WTC11 (cell line): ENCODE measurements around the gene TMEM100. TPM values are rescaled to one million over a fixed set of nuclear protein-coding genes. Genes with fewer than 3 reads are reported as not detected.

Experiments used
- ATAC-seq: fragments of 200-7000 bp; cut with Tn5 transposase; 2 replicates; pipeline ENCODE4 v1.10.0; 2021; ENCODE audit warnings: mild to moderate bottlenecking, moderate library complexity
- CTCF ChIA-PET: fragments of 300-600 bp; sonication (Branson Sonifier 250); formaldehyde crosslinking; loops from one replicate; lab custom pipeline; 2021; ENCODE audit warnings: antibody characterized with exemption; lab: Charles Lee
- POLR2A ChIA-PET: fragments of 350-600 bp; sonication (Branson Sonifier 250); formaldehyde crosslinking; loops from one replicate; lab custom pipeline; 2021; ENCODE audit warnings: antibody characterized with exemption; lab: Charles Lee
- DNase-seq: peaks from one replicate; pipeline ENCODE4 v3.0.0; 2021; ENCODE audit warnings: low spot score
- H3K27ac Mint-ChIP-seq: 2 replicates; pipeline ENCODE4 v1.8.0; 2021; ENCODE audit warnings: mixed read lengths
- H3K27me3 Mint-ChIP-seq: 2 replicates; pipeline ENCODE4 v1.8.0; 2021; ENCODE audit warnings: low read depth, mild to moderate bottlenecking, moderate library complexity, mixed read lengths
- H3K36me3 Mint-ChIP-seq: 2 replicates; pipeline ENCODE4 v1.8.0; 2021; ENCODE audit warnings: mixed read lengths
- H3K4me1 Mint-ChIP-seq: 2 replicates; pipeline ENCODE4 v1.8.0; 2022; ENCODE audit warnings: mixed read lengths
- H3K4me3 Mint-ChIP-seq: 2 replicates; pipeline ENCODE4 v1.8.0; 2021; ENCODE audit warnings: mild to moderate bottlenecking, moderate library complexity, mixed read lengths
- H3K9me3 Mint-ChIP-seq: 2 replicates; pipeline ENCODE4 v1.8.0; 2021; ENCODE audit warnings: mixed read lengths
- ATF1 ChIP-seq: sonication (generic); formaldehyde crosslinking; IDR thresholded peaks from 2 replicates; pipeline ENCODE4 v1.8.1; 2023; ENCODE audit warnings: mild to moderate bottlenecking, moderate library complexity, missing genetic modification reagents
- ATF6 ChIP-seq: sonication (generic); formaldehyde crosslinking; IDR thresholded peaks from 2 replicates; pipeline ENCODE4 v1.8.1; 2023; ENCODE audit warnings: mild to moderate bottlenecking, missing genetic modification reagents
- ERG ChIP-seq: fragments of 250-450 bp; sonication (Bioruptor Pico); IDR thresholded peaks from 2 replicates; pipeline ENCODE4 v1.8.0; 2021; ENCODE audit warnings: mild to moderate bottlenecking
- ESRRA ChIP-seq: sonication (generic); formaldehyde crosslinking; IDR thresholded peaks from 2 replicates; pipeline ENCODE4 v1.8.1; 2022; ENCODE audit warnings: mild to moderate bottlenecking, missing genetic modification reagents, borderline replicate concordance
- GTF2I ChIP-seq: fragments of 250-450 bp; sonication (Bioruptor Pico); conservative IDR thresholded peaks from 2 replicates; pipeline ENCODE4 v1.4.0; 2021; ENCODE audit warnings: mild to moderate bottlenecking
- JAZF1 ChIP-seq: fragments of 250-450 bp; sonication (Bioruptor Pico); IDR thresholded peaks from 2 replicates; pipeline ENCODE4 v1.9.0; 2021; ENCODE audit warnings: moderate library complexity, mild to moderate bottlenecking, inconsistent platforms
- KAT7 ChIP-seq: sonication (generic); formaldehyde crosslinking; IDR thresholded peaks from 2 replicates; pipeline ENCODE4 v1.8.1; 2023; ENCODE audit warnings: missing genetic modification reagents, mild to moderate bottlenecking, borderline replicate concordance
- NR1H2 ChIP-seq: sonication (generic); formaldehyde crosslinking; IDR thresholded peaks from 2 replicates; pipeline ENCODE4 v1.9.0; 2021; ENCODE audit warnings: mild to moderate bottlenecking, moderate library complexity, missing genetic modification reagents
- OVOL2 ChIP-seq: fragments of 250-450 bp; sonication (Bioruptor Pico); IDR thresholded peaks from 2 replicates; pipeline ENCODE4 v1.9.0; 2021; ENCODE audit warnings: mild to moderate bottlenecking, borderline replicate concordance
- RELA ChIP-seq: sonication (generic); formaldehyde crosslinking; IDR thresholded peaks from 2 replicates; pipeline ENCODE4 v1.8.1; 2022; ENCODE audit warnings: missing genetic modification reagents, mild to moderate bottlenecking, borderline replicate concordance
- SMAD3 ChIP-seq: sonication (generic); formaldehyde crosslinking; IDR thresholded peaks from 2 replicates; pipeline ENCODE4 v1.8.0; 2022; ENCODE audit warnings: missing genetic modification reagents, mild to moderate bottlenecking, borderline replicate concordance
- SP1 ChIP-seq: sonication (generic); formaldehyde crosslinking; conservative IDR thresholded peaks from 2 replicates; pipeline ENCODE4 v1.8.1; 2022; ENCODE audit warnings: missing genetic modification reagents
- TCF7 ChIP-seq: sonication (generic); formaldehyde crosslinking; IDR thresholded peaks from 2 replicates; pipeline ENCODE4 v1.8.0; 2022; ENCODE audit warnings: mild to moderate bottlenecking, low read depth, missing genetic modification reagents, moderate library complexity
- TEAD1 ChIP-seq: sonication (generic); formaldehyde crosslinking; IDR thresholded peaks from 2 replicates; pipeline ENCODE4 v1.8.0; 2022; ENCODE audit warnings: mild to moderate bottlenecking, missing genetic modification reagents
- total RNA-seq: library from RNA; stranded (reverse); gene quantifications from 3 replicates; pipeline ENCODE4 v1.2.3, GENCODE V29; 2021
- TF ChIP-seq, protein P1 (sequence below): sonication (generic); formaldehyde crosslinking; IDR thresholded peaks from 2 replicates; pipeline ENCODE4 v1.8.1; 2023; ENCODE audit warnings: mild to moderate bottlenecking, missing genetic modification reagents, borderline replicate concordance
- TF ChIP-seq, protein P2 (sequence below): sonication (generic); formaldehyde crosslinking; conservative IDR thresholded peaks from 2 replicates; pipeline ENCODE4 v1.8.1; 2023; ENCODE audit warnings: mild to moderate bottlenecking, low read depth, missing genetic modification reagents, moderate library complexity
- TF ChIP-seq, protein P3 (sequence below): sonication (generic); formaldehyde crosslinking; IDR thresholded peaks from 2 replicates; pipeline ENCODE4 v1.8.1; 2022; ENCODE audit warnings: missing genetic modification reagents, borderline replicate concordance

The TMEM100 gene
- total RNA-seq, 1 experiment from 2014 or later = 1.1 TPM

DNA sequence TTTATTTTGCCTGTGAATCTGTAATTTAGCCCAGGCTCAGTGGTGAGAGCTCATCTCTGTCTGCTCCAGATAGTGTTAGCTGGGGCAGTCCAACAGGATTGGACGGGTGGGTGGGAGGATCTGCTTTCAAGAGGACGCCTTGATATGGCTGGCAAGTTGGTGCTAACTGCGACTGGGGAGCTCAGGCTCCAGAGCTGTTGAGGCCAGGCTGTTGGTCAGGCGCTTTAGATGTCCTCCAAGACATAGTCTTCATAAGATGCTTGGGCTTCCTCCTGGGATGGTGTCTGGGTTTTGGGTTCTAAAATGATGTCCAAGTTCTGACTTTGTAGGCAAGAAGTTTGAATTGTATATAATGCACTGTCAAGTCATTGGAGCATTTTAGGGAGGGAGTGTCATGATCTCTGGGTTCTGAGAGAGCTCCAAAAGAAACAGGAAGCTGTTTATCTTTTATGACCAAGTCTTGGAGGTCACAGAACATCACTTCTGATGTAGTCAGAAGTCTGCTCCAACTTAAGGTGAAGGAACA is 15.4 kb upstream of the TMEM100 start:
- CTCF ChIA-PET = interaction anchor here (0.8 to 1.9 kb wide), 2 partner anchors 13 to 20 kb away, joined by 3 to 10 read pairs; partner anchors contain the start of gene PCTP

More for the DNA sequence above, 15.4 kb upstream of the TMEM100 start:
- Mint-ChIP-seq H3K9me3 (no peaks in the 10 kb centered on the region), H3K27me3 (no peaks in the 10 kb centered on the region), H3K36me3 (no peaks in the 10 kb centered on the region), H3K4me3 (no peak overlapping the region), H3K27ac (no peak overlapping the region), H3K4me1 (peaks cover 24% of the 10 kb centered on the region)
- no peak for TF ChIP-seq TCF7 (CRISPR knock-in tag)
- TF ChIP-seq, protein P1, sequence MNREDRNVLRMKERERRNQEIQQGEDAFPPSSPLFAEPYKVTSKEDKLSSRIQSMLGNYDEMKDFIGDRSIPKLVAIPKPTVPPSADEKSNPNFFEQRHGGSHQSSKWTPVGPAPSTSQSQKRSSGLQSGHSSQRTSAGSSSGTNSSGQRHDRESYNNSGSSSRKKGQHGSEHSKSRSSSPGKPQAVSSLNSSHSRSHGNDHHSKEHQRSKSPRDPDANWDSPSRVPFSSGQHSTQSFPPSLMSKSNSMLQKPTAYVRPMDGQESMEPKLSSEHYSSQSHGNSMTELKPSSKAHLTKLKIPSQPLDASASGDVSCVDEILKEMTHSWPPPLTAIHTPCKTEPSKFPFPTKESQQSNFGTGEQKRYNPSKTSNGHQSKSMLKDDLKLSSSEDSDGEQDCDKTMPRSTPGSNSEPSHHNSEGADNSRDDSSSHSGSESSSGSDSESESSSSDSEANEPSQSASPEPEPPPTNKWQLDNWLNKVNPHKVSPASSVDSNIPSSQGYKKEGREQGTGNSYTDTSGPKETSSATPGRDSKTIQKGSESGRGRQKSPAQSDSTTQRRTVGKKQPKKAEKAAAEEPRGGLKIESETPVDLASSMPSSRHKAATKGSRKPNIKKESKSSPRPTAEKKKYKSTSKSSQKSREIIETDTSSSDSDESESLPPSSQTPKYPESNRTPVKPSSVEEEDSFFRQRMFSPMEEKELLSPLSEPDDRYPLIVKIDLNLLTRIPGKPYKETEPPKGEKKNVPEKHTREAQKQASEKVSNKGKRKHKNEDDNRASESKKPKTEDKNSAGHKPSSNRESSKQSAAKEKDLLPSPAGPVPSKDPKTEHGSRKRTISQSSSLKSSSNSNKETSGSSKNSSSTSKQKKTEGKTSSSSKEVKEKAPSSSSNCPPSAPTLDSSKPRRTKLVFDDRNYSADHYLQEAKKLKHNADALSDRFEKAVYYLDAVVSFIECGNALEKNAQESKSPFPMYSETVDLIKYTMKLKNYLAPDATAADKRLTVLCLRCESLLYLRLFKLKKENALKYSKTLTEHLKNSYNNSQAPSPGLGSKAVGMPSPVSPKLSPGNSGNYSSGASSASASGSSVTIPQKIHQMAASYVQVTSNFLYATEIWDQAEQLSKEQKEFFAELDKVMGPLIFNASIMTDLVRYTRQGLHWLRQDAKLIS (CRISPR knock-in tag) = no peak
- no peak for TF ChIP-seq GTF2I
- no peak for TF ChIP-seq ESRRA (CRISPR knock-in tag)
- TF ChIP-seq JAZF1 (CRISPR knock-in tag) = no peak
- TF ChIP-seq ATF6 = no peak
- no peak for TF ChIP-seq NR1H2 (CRISPR knock-in tag)
- no peak for TF ChIP-seq SP1
- no peak for TF ChIP-seq ATF1
- TF ChIP-seq, protein P2, sequence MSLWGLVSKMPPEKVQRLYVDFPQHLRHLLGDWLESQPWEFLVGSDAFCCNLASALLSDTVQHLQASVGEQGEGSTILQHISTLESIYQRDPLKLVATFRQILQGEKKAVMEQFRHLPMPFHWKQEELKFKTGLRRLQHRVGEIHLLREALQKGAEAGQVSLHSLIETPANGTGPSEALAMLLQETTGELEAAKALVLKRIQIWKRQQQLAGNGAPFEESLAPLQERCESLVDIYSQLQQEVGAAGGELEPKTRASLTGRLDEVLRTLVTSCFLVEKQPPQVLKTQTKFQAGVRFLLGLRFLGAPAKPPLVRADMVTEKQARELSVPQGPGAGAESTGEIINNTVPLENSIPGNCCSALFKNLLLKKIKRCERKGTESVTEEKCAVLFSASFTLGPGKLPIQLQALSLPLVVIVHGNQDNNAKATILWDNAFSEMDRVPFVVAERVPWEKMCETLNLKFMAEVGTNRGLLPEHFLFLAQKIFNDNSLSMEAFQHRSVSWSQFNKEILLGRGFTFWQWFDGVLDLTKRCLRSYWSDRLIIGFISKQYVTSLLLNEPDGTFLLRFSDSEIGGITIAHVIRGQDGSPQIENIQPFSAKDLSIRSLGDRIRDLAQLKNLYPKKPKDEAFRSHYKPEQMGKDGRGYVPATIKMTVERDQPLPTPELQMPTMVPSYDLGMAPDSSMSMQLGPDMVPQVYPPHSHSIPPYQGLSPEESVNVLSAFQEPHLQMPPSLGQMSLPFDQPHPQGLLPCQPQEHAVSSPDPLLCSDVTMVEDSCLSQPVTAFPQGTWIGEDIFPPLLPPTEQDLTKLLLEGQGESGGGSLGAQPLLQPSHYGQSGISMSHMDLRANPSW = no peak
- no peak for TF ChIP-seq ERG (CRISPR knock-in tag)
- no peak for TF ChIP-seq KAT7 (CRISPR knock-in tag)
- TF ChIP-seq SMAD3 (CRISPR knock-in tag) = no peak
- TF ChIP-seq TEAD1 (CRISPR knock-in tag) = no peak
- TF ChIP-seq, protein P3, sequence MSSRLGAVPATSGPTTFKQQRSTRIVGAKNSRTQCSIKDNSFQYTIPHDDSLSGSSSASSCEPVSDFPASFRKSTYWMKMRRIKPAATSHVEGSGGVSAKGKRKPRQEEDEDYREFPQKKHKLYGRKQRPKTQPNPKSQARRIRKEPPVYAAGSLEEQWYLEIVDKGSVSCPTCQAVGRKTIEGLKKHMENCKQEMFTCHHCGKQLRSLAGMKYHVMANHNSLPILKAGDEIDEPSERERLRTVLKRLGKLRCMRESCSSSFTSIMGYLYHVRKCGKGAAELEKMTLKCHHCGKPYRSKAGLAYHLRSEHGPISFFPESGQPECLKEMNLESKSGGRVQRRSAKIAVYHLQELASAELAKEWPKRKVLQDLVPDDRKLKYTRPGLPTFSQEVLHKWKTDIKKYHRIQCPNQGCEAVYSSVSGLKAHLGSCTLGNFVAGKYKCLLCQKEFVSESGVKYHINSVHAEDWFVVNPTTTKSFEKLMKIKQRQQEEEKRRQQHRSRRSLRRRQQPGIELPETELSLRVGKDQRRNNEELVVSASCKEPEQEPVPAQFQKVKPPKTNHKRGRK (CRISPR knock-in tag) = no peak
- no peak for TF ChIP-seq OVOL2 (CRISPR knock-in tag)
- TF ChIP-seq RELA (CRISPR knock-in tag) = no peak
- POLR2A ChIA-PET = no interaction called here
- ATAC-seq (no peak), DNase-seq (no peak)
